Endothelial cell of umbilical vein (primary cell): ENCODE measurements around the gene ITGB1. TPM values are rescaled to one million over a fixed set of nuclear protein-coding genes. Genes with fewer than 3 reads are reported as not detected.

Experiments used
- BruUV-seq: library from RNA; stranded (reverse); fragments of 400-500 nt; replicated peaks from 2 replicates; lab custom pipeline; 2021; lab: Mats Ljungman, UMichigan
- CTCF ChIA-PET: fragments of 300-600, 350-600 bp; sonication (Branson Sonifier 250); formaldehyde crosslinking; loops from one replicate; lab custom pipeline; 2021; ENCODE audit warnings: antibody characterized with exemption, inconsistent platforms; lab: Charles Lee
- POLR2A ChIA-PET: fragments of 300-600, 350-600 bp; sonication (Branson Sonifier 250); formaldehyde crosslinking; loops from one replicate; lab custom pipeline; 2021; ENCODE audit warnings: antibody characterized with exemption, inconsistent platforms; lab: Charles Lee
- DNase-seq: peaks from one replicate; pipeline ENCODE4 v3.0.0-alpha.2; 2011; ENCODE audit warnings: low read depth, low spot score
- FAIRE-seq: peaks from 2 replicates; lab custom pipeline; 2011; peaks lifted over from hg19 to GRCh38; lab: Jason Lieb, UNC
- H2AFZ ChIP-seq: 2 replicates; pipeline ENCODE4 v1.6.0; 2012; ENCODE audit warnings: low read depth, low read length, control low read depth, inconsistent platforms
- H3K27ac ChIP-seq: 2 replicates; pipeline ENCODE4 v1.5.1; 2011; ENCODE audit warnings: low read depth, mild to moderate bottlenecking, control low read depth, low read length, moderate library complexity; ENCODE audit not compliant: insufficient read depth
- H3K27me3 ChIP-seq, 2 experiments: 2 replicates each; pipeline versions ENCODE4 v1.6.0 to v1.6.1; 2011; ENCODE audit warnings: low read length in 2 of 2, mixed read lengths in 1 of 2; ENCODE audit not compliant: control insufficient read depth in 2 of 2, insufficient read depth in 2 of 2
- H3K36me3 ChIP-seq, 2 experiments: 2 replicates in 1 of 2; 3 replicates in 1 of 2; pipeline ENCODE4 v1.5.1; 2011; ENCODE audit warnings: low read length in 2 of 2, mild to moderate bottlenecking in 1 of 2, moderate library complexity in 1 of 2; ENCODE audit not compliant: control insufficient read depth in 2 of 2, insufficient read depth in 2 of 2; ENCODE audit errors: extremely low read depth in 1 of 2
- H3K4me1 ChIP-seq: 3 replicates; pipeline ENCODE4 v1.5.1; 2011; ENCODE audit warnings: mild to moderate bottlenecking, low read length; ENCODE audit not compliant: control insufficient read depth, insufficient read depth; ENCODE audit errors: extremely low read depth
- H3K4me2 ChIP-seq: 2 replicates; pipeline ENCODE4 v1.6.1; 2011; ENCODE audit warnings: low read length, control low read depth, mixed read lengths; ENCODE audit not compliant: insufficient read depth
- H3K4me3 ChIP-seq, 3 experiments: fragments of 200-600 bp in 1 of 3; sonication (generic), shearing (Covaris generic) in 1 of 3; replicated peaks in 1 of 3; 2 replicates each; pipeline ENCODE4 v1.5.1; 2011 to 2016; ENCODE audit warnings: control low read depth in 3 of 3, low read length in 3 of 3, mild to moderate bottlenecking in 2 of 3, inconsistent platforms in 1 of 3, low read depth in 1 of 3, moderate library complexity in 1 of 3; ENCODE audit not compliant: insufficient read depth in 1 of 3
- H3K79me2 ChIP-seq: 2 replicates; pipeline ENCODE4 v1.6.0; 2012; ENCODE audit warnings: low read length, inconsistent platforms; ENCODE audit not compliant: control insufficient read depth, insufficient read depth
- H3K9ac ChIP-seq: replicated peaks from 2 replicates; pipeline ENCODE3; 2011; ENCODE audit warnings: low read length, control low read depth; ENCODE audit not compliant: insufficient read depth; ENCODE audit errors: extremely low read depth
- H3K9me1 ChIP-seq: replicated peaks from 3 replicates; pipeline ENCODE4 v1.6.0; 2011; ENCODE audit warnings: mild to moderate bottlenecking, low read length; ENCODE audit not compliant: control insufficient read depth, insufficient read depth; ENCODE audit errors: extremely low read depth
- H3K9me3 ChIP-seq: replicated peaks from 2 replicates; pipeline ENCODE4 v1.5.1; 2012; ENCODE audit warnings: low read length, inconsistent platforms; ENCODE audit not compliant: control insufficient read depth, insufficient read depth
- H4K20me1 ChIP-seq: replicated peaks from 2 replicates; pipeline ENCODE3; 2011; ENCODE audit warnings: mild to moderate bottlenecking, low read length; ENCODE audit not compliant: control insufficient read depth, insufficient read depth; ENCODE audit errors: extremely low read depth
- EZH2 ChIP-seq: IDR thresholded peaks from 2 replicates; pipeline ENCODE4 v1.6.1; 2012; ENCODE audit warnings: borderline replicate concordance, low read depth, mild to moderate bottlenecking, moderate library complexity, low read length, inconsistent platforms; ENCODE audit not compliant: severe bottlenecking
- FOS ChIP-seq: IDR thresholded peaks from 2 replicates; pipeline ENCODE4 v1.6.1; 2011; ENCODE audit warnings: mild to moderate bottlenecking, low read length, moderate library complexity, borderline replicate concordance; ENCODE audit not compliant: insufficient read depth
- GATA2 ChIP-seq: IDR thresholded peaks from 2 replicates; pipeline ENCODE4 v1.7.0; 2011; ENCODE audit warnings: low read depth, mild to moderate bottlenecking, moderate library complexity, mixed read lengths, low read length; ENCODE audit not compliant: insufficient read length, insufficient read depth
- JUN ChIP-seq: IDR thresholded peaks from 2 replicates; pipeline ENCODE4 v1.6.1; 2011; ENCODE audit warnings: borderline replicate concordance, low read depth; ENCODE audit not compliant: insufficient read length, insufficient read depth
- MYC ChIP-seq: IDR thresholded peaks from one replicate; pipeline ENCODE4 v1.6.1; 2011; ENCODE audit warnings: mild to moderate bottlenecking, low read depth, low read length
- POLR2A ChIP-seq: IDR thresholded peaks from 2 replicates; pipeline ENCODE4 v1.6.1; 2012; ENCODE audit warnings: low read depth, mild to moderate bottlenecking, control low read depth, low read length
- POLR2AphosphoS5 ChIP-seq: IDR thresholded peaks from 2 replicates; pipeline ENCODE4 v1.6.1; 2012; ENCODE audit warnings: low read depth, mild to moderate bottlenecking, control low read depth, low read length, moderate library complexity; ENCODE audit not compliant: insufficient read depth
- dilution Hi-C: fragments of 300-500 bp; cut with MboI; formaldehyde crosslinking; loops from one replicate; pipeline ENCODE4 v1.15.0; 2019; ENCODE audit warnings: low sequenced_read_pairs; ENCODE audit not compliant: extremely low pct_ligation_motif_present
- intact Hi-C: fragments of 100-400 bp; cut with micrococcal nuclease; formaldehyde crosslinking; loops from one replicate; pipeline ENCODE4 v1.10.0; 2022
- polyA plus RNA-seq, 4 experiments: library from polyadenylated mRNA; depleted of rRNA in 3 of 4; stranded (reverse) in 3 of 4; unstranded in 1 of 4; fragments of >200 nt; gene quantifications; 2 replicates each; pipeline versions ENCODE4 v1.2.1 to v1.2.3, GENCODE V29; 2011 to 2012; ENCODE audit warnings: missing spikeins in 1 of 4
- total RNA-seq: library from RNA; stranded (reverse); gene quantifications from 2 replicates; pipeline ENCODE4 v1.2.3, GENCODE V29; 2021
- TF ChIP-seq, protein P1 (sequence below): IDR thresholded peaks from 2 replicates; pipeline ENCODE4 v1.6.1; 2011; ENCODE audit not compliant: insufficient read depth, insufficient read length
- TF ChIP-seq, protein P2 (sequence below), 2 donors: IDR thresholded peaks; 1 replicate in 1 of 2; 2 replicates in 1 of 2; pipeline ENCODE4 v1.5.1; 2011; ENCODE audit warnings: low read length in 2 of 2, mild to moderate bottlenecking in 2 of 2, moderate library complexity in 2 of 2, control low read depth in 1 of 2, inconsistent platforms in 1 of 2, low read depth in 1 of 2; ENCODE audit not compliant: insufficient read depth in 1 of 2; ENCODE audit errors: extremely low read depth in 1 of 2

ITGB1 gene
- total and polyA plus RNA-seq, 2 donors (not counting 3 experiments of a cell fraction or from before 2014, with no cell fraction given), result 424 to 1,147 TPM

DNA sequence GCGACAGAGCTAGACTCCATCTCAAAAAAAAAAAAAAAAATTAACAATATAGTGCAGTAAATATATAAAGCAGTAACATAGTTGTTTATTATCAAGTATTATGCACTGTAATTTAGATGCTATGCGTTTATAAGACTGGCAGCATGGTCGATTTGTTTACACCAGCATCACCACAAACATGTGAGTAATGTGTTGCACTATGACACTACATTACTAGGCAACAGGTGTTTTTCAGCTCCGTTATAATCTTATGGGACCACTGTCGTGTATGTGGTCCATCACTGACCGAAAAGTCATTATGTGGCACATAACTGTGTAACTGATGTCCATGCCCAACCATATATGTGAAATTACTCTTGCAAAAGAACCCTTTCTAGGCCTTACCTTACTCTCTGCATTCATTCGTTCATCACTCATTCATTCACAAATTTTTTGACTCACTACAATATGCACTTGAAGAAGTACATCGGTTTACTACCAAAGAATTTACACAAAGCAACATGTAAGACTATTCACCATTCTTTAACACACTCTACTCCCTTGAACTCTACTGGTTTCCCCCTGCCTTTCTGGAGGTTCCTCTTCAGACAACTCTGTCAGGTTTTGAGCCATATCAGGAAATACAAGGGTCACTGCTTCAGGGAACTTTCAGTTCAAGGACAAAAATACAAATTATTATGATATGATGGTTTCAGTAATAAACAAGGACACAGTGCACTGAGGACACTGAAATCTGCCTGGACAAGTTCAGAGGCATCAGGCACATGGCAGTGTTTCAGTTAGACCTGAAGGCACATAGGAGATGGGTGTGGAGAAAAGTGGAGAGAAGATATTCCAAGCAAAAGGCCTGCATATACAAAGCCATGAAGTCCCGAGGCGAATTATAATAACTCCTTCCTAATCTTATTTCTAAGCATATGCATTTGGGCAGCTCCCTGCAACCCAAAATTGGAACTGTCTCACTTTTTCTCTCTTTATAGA lies 17.4 kb downstream of the ITGB1 start:
- H3K36me3 ChIP-seq, result peaks cover 0 to 3% of the 10 kb centered on the region in 2 experiments
- peaks cover 12% of the 10 kb centered on the region for H4K20me1 ChIP-seq
- H3K9ac ChIP-seq, result no peak overlapping the region
- DNase-seq (no peak), FAIRE-seq (peak; percentile 43)
- H3K4me3 ChIP-seq, result no peak overlapping the region
- no peaks in the 10 kb centered on the region for H3K9me3 ChIP-seq
- H3K27me3 ChIP-seq, result no peaks in the 10 kb centered on the region
- peak overlapping the region; percentile 24 for H3K4me2 ChIP-seq
- TF ChIP-seq EZH2 (no peak), POLR2AphosphoS5 (no peak), JUN (no peak), FOS (no peak), GATA2 (no peak), POLR2A (no peak), MYC (no peak)
- TF ChIP-seq, protein P1, sequence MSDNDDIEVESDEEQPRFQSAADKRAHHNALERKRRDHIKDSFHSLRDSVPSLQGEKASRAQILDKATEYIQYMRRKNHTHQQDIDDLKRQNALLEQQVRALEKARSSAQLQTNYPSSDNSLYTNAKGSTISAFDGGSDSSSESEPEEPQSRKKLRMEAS, result no peak
- TF ChIP-seq, protein P2, sequence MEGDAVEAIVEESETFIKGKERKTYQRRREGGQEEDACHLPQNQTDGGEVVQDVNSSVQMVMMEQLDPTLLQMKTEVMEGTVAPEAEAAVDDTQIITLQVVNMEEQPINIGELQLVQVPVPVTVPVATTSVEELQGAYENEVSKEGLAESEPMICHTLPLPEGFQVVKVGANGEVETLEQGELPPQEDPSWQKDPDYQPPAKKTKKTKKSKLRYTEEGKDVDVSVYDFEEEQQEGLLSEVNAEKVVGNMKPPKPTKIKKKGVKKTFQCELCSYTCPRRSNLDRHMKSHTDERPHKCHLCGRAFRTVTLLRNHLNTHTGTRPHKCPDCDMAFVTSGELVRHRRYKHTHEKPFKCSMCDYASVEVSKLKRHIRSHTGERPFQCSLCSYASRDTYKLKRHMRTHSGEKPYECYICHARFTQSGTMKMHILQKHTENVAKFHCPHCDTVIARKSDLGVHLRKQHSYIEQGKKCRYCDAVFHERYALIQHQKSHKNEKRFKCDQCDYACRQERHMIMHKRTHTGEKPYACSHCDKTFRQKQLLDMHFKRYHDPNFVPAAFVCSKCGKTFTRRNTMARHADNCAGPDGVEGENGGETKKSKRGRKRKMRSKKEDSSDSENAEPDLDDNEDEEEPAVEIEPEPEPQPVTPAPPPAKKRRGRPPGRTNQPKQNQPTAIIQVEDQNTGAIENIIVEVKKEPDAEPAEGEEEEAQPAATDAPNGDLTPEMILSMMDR (IDR thresholded peaks at IDR 0.05; ENCODE audit: extremely low read depth in 1 of 2, insufficient read depth in 1 of 2, low read depth in 1 of 2, low read length in 2 of 2), result no peak
- H3K9me1 ChIP-seq, result no peaks in the 10 kb centered on the region
- no peak overlapping the region for H3K27ac ChIP-seq
- peaks cover 100% of the 10 kb centered on the region for H3K79me2 ChIP-seq
- H2AFZ ChIP-seq, result no peak overlapping the region
- intact Hi-C loops, result loop anchor here (1.0 kb wide), 1 partner anchor 10 kb away; no protein-coding TSS in a partner anchor
- dilution Hi-C loops, result no loop called here
- no TSS peak for BruUV-seq
- H3K4me1 ChIP-seq, result peaks cover 51% of the 10 kb centered on the region
- ChIA-PET CTCF (interaction anchor here (0.6 to 3.8 kb wide), 7 partner anchors 10 to 559 kb away, joined by 3 to 27 read pairs (median 3); no protein-coding TSS in a partner anchor), POLR2A (no interaction called here)
